Sigmoid colon (tissue), 7 donors: ENCODE results near the gene USP12. TPM values are rescaled to one million over a fixed set of nuclear protein-coding genes. Genes with fewer than 3 reads are reported as not detected.

ENCODE experiments used
- DNase-seq: peaks from one replicate; pipeline ENCODE4 v3.0.0-alpha.2; 2019
- H3K27ac ChIP-seq, 4 donors: fragments of 200-600 bp; sonication (generic); one replicate each; pipeline ENCODE4 v1.5.1; 2016 to 2019; ENCODE audit warnings: mild to moderate bottlenecking in 1 of 4
- H3K27me3 ChIP-seq, 3 donors: fragments of 200-600 bp; sonication (generic); one replicate each; pipeline ENCODE4 v1.5.1; 2019; ENCODE audit warnings: mild to moderate bottlenecking in 1 of 3
- H3K36me3 ChIP-seq, 4 donors: fragments of 200-600 bp; sonication (generic); one replicate each; pipeline ENCODE4 v1.5.1; 2016 to 2019
- H3K4me1 ChIP-seq, 4 donors: fragments of 200-600 bp; sonication (generic); one replicate each; pipeline ENCODE4 v1.5.1; 2017 to 2019
- H3K4me3 ChIP-seq, 4 donors: fragments of 200-600 bp; sonication (generic); one replicate each; pipeline ENCODE4 v1.5.1; 2017 to 2019; ENCODE audit warnings: mild to moderate bottlenecking in 2 of 4, moderate library complexity in 1 of 4
- H3K9me3 ChIP-seq, 4 donors: fragments of 200-600 bp in 3 of 4; sonication (generic) in 3 of 4; one replicate each; pipeline versions ENCODE4 v1.5.1 to v1.6.1; 2013 to 2019
- CTCF ChIP-seq, 4 experiments: fragments of 450-650 bp in 3 of 4; fragments of 200-600 bp in 1 of 4; IDR thresholded peaks; one replicate each; pipeline ENCODE4 v1.5.1; 2016 to 2019; ENCODE audit warnings: antibody characterized with exemption in 4 of 4, mild to moderate bottlenecking in 3 of 4, moderate library complexity in 2 of 4
- EP300 ChIP-seq, 4 donors: sonication (generic); formaldehyde crosslinking; IDR thresholded peaks; one replicate each; pipeline ENCODE4 v1.6.1; 2017; ENCODE audit warnings: antibody characterized with exemption in 4 of 4
- POLR2A ChIP-seq, 2 donors: fragments of 450-650 bp; IDR thresholded peaks; one replicate each; pipeline ENCODE4 v1.6.1; 2016; ENCODE audit warnings: antibody characterized with exemption in 2 of 2, mild to moderate bottlenecking in 2 of 2, moderate library complexity in 2 of 2
- POLR2AphosphoS5 ChIP-seq, 4 donors: sonication (generic); formaldehyde crosslinking; IDR thresholded peaks; one replicate each; pipeline ENCODE4 v1.6.1; 2017; ENCODE audit warnings: antibody characterized with exemption in 4 of 4
- WGBS, 2 donors: extraction: QIAGEN DNeasy Blood & Tissue Kit; methylation state at CpG; one replicate each; pipeline ENCODE4 v1.1.7; 2013; 5-methylcytosine and 5-hydroxymethylcytosine counted together
- intact Hi-C: fragments of 100-400 bp; cut with DNase I; formaldehyde crosslinking; loops from one replicate; pipeline ENCODE4 v1.15.1; 2023
- polyA plus RNA-seq, 3 donors: library from polyadenylated mRNA; stranded (reverse); fragments of 200-250 nt; gene quantifications; one replicate each; pipeline ENCODE4 v1.2.3, GENCODE V29; 2013
- total RNA-seq, 4 donors: library from RNA; depleted of rRNA; stranded (reverse); fragments of >200 nt; gene quantifications; one replicate each; pipeline ENCODE4 v1.1.0, GENCODE V29; 2016
- donor health status: healthy with polysubstance abuse.
- donor health status: Bipolar disorder and iron deficiency.
- donor health status: healthy.

The USP12 gene
- total and polyA plus RNA-seq, 7 donors = 20.3 to 91.3 (median 69.5) TPM

GRCh38 chr13:27054760-27055159 is 116.9 kb downstream of the USP12 start:
- TF ChIP-seq POLR2AphosphoS5 (IDR thresholded peaks at IDR 0.05) (no peak), POLR2A (IDR thresholded peaks at IDR 0.05) (no peak), CTCF (IDR thresholded peaks at IDR 0.05) (no peak), EP300 (IDR thresholded peaks at IDR 0.05) (no peak)
- intact Hi-C loops = no loop called here
- no peak for DNase-seq
- Histone ChIP-seq H3K36me3 (no peaks in the 10 kb centered on the region), H3K27me3 (no peaks in the 10 kb centered on the region), H3K4me3 (no peak overlapping the region), H3K4me1 (peaks cover 0 to 26% (median 21%) of the 10 kb centered on the region in 4 donors), H3K27ac (peak overlapping the region in 2 of 4 donors; percentile 34 to 38), H3K9me3 (no peaks in the 10 kb centered on the region)
- 67 to 88% methylated on average over 2 of the region's 2 CpGs for WGBS, 2 donors

- Histone ChIP-seq H3K4me3 (no peak overlapping the region), H3K27me3 (no peaks in the 10 kb centered on the region), H3K4me1 (peaks cover 0 to 26% (median 21%) of the 10 kb centered on the region in 4 donors), H3K36me3 (no peaks in the 10 kb centered on the region), H3K9me3 (no peaks in the 10 kb centered on the region), H3K27ac (peak overlapping the region in 2 of 4 donors; percentile 34 to 38)
- 80 to 83% methylated on average over 6 of the region's 6 CpGs for WGBS, 2 donors
- TF ChIP-seq EP300 (IDR thresholded peaks at IDR 0.05) (no peak), POLR2AphosphoS5 (IDR thresholded peaks at IDR 0.05) (no peak)
- intact Hi-C loops = no loop called here
- DNase-seq = no peak
Observed at GRCh38 chr13:27053902-27054595, 117.6 kb downstream of the USP12 start.

- Histone ChIP-seq H3K36me3 (no peaks in the 10 kb centered on the region), H3K4me3 (no peak overlapping the region), H3K4me1 (peaks cover 0 to 26% (median 21%) of the 10 kb centered on the region in 4 donors), H3K27ac (peak overlapping the region in 1 of 4 donors; percentile 38), H3K9me3 (no peaks in the 10 kb centered on the region), H3K27me3 (no peaks in the 10 kb centered on the region)
- no peak for TF ChIP-seq POLR2A (IDR thresholded peaks at IDR 0.05)
- no peak for DNase-seq
- WGBS, 2 donors = 62 to 76% methylated on average over 10 of the region's 10 CpGs
- intact Hi-C loops = no loop called here
Observed at GRCh38 chr13:27053210-27053884, 118.3 kb downstream of the USP12 start.

- H3K4me1 ChIP-seq = peaks cover 0 to 26% (median 21%) of the 10 kb centered on the region in 4 donors
- no peaks in the 10 kb centered on the region for H3K36me3 ChIP-seq
- no peaks in the 10 kb centered on the region for H3K27me3 ChIP-seq
- no peak for DNase-seq
- no peak overlapping the region for H3K4me3 ChIP-seq
- intact Hi-C loops = no loop called here
- WGBS, 2 donors = 76 to 78% methylated on average over 6 of the region's 6 CpGs
- H3K27ac ChIP-seq = no peak overlapping the region
- no peaks in the 10 kb centered on the region for H3K9me3 ChIP-seq
- no peak for TF ChIP-seq EP300 (IDR thresholded peaks at IDR 0.05)
- TF ChIP-seq CTCF (IDR thresholded peaks at IDR 0.05) = no peak
- TF ChIP-seq POLR2A (IDR thresholded peaks at IDR 0.05) = no peak
- no peak for TF ChIP-seq POLR2AphosphoS5 (IDR thresholded peaks at IDR 0.05)
Observed at GRCh38 chr13:27052551-27053208, 118.9 kb downstream of the USP12 start.

DNA sequence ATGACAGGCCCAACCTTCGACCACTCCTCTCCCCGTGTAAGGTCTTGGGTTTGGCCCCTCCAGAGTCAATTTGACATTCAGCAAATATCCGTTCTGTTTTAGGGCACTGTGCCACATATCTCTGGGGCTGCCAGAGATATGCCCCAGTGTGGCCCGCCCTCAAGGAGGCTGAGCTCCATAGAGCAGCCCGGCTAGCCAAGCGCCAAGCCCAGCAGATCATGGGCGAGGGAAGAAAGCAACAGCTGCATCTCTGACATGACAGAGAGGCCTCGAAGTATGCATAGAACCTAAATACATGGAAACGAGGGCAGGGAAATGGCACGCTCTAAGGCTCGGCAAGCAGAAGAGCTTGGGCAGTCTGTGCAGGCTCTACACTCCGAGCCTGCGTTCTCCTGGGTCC is 124.5 kb downstream of the USP12 start:
- 92 to 95% methylated on average over 13 of the region's 13 CpGs for WGBS, 2 donors
- no peak overlapping the region for H3K27ac ChIP-seq
- H3K9me3 ChIP-seq = no peaks in the 10 kb centered on the region
- TF ChIP-seq POLR2AphosphoS5 (IDR thresholded peaks at IDR 0.05) (no peak), POLR2A (IDR thresholded peaks at IDR 0.05) (no peak), CTCF (IDR thresholded peaks at IDR 0.05) (no peak), EP300 (IDR thresholded peaks at IDR 0.05) (no peak)
- no peak for DNase-seq
- no peaks in the 10 kb centered on the region for H3K27me3 ChIP-seq
- H3K4me1 ChIP-seq = peaks cover 0 to 11% (median 8%) of the 10 kb centered on the region in 4 donors
- intact Hi-C loops = no loop called here
- no peaks in the 10 kb centered on the region for H3K36me3 ChIP-seq
- H3K4me3 ChIP-seq = no peak overlapping the region
